Kidney (tissue), 14 donors: ENCODE measurements around the gene RUSC1. TPM values are rescaled to one million over a fixed set of nuclear protein-coding genes. Genes with fewer than 3 reads are reported as not detected.

ENCODE experiments used
- DNase-seq, 5 donors: peaks; one replicate each; pipeline ENCODE4 v3.0.0-alpha.2; 2013 to 2020
- FAIRE-seq: peaks from 2 replicates; lab custom pipeline; 2012; peaks lifted over from hg19 to GRCh38; lab: Jason Lieb, UNC
- H3K27ac ChIP-seq, 2 donors: one replicate each; pipeline ENCODE4 v1.7.0; 2013; ENCODE audit warnings: low read depth in 2 of 2, low read length in 2 of 2, inconsistent platforms in 1 of 2
- H3K27me3 ChIP-seq: one replicate; pipeline ENCODE4 v1.7.1; 2013; ENCODE audit warnings: low read length, inconsistent platforms; ENCODE audit not compliant: control insufficient read depth, insufficient read depth
- H3K36me3 ChIP-seq, 3 donors: one replicate each; pipeline versions ENCODE4 v1.7.0 to v1.7.1; 2013; ENCODE audit warnings: low read length in 3 of 3, control low read depth in 1 of 3, inconsistent platforms in 1 of 3; ENCODE audit not compliant: insufficient read depth in 3 of 3, control insufficient read depth in 2 of 3
- H3K4me1 ChIP-seq, 3 donors: one replicate each; pipeline versions ENCODE4 v1.7.0 to v1.7.1; 2013; ENCODE audit warnings: low read length in 3 of 3, inconsistent platforms in 1 of 3, low read depth in 1 of 3; ENCODE audit not compliant: control insufficient read depth in 2 of 3, insufficient read depth in 2 of 3
- H3K4me3 ChIP-seq, 3 donors: one replicate each; pipeline versions ENCODE4 v1.7.0 to v1.8.1; 2013; ENCODE audit warnings: low read length in 3 of 3, control low read depth in 1 of 3, inconsistent platforms in 1 of 3
- H3K9ac ChIP-seq, 3 donors: one replicate each; pipeline versions ENCODE4 v1.7.0 to v1.7.1; 2013; ENCODE audit warnings: low read length in 3 of 3, control low read depth in 1 of 3, inconsistent platforms in 1 of 3
- H3K9me3 ChIP-seq, 3 donors: one replicate each; pipeline versions ENCODE4 v1.7.0 to v1.7.1; 2013; ENCODE audit warnings: low read length in 3 of 3, control low read depth in 1 of 3, inconsistent platforms in 1 of 3; ENCODE audit not compliant: control insufficient read depth in 2 of 3, insufficient read depth in 1 of 3
- CTCF ChIP-seq: IDR thresholded peaks from 3 replicates; pipeline ENCODE4 v1.5.1; 2012; ENCODE audit warnings: mild to moderate bottlenecking, moderate library complexity, borderline replicate concordance; ENCODE audit not compliant: insufficient read depth; ENCODE audit errors: extremely low read depth
- intact Hi-C: fragments of 100-400 bp; cut with DNase I; formaldehyde crosslinking; loops from one replicate; pipeline ENCODE4 v1.11.1; 2022
- polyA plus RNA-seq: library from polyadenylated mRNA; stranded (reverse); fragments of 350-450 nt; fragmentation: Illumina TruSeq; extraction: RNeasy Lipid Tissue Mini Kit (QIAGEN cat#74804); gene quantifications from one replicate; pipeline ENCODE4 v1.2.3, GENCODE V29; 2014; ENCODE audit warnings: low read depth, low replicate concordance; ENCODE audit not compliant: insufficient read depth
- total RNA-seq: library from RNA; stranded (reverse); fragmentation: NEBNext Ultra II Directional; extraction: Animal tissue kit (Norgen Biotek cat#: 25700); gene quantifications from one replicate; pipeline ENCODE4 v1.2.1, GENCODE V29; 2021
- donor health status: control.
- donor health status: control.
- donor health status: control.
- donor health status: control.
- donor health status: control.
- donor health status: DM: yes; HTN: yes; CAD: no.
- donor health status: Normal renal cell carcinoma (clear cell type).

Gene RUSC1
- total and polyA plus RNA-seq, 2 donors from 2014 or later, result 29.7 to 32.7 TPM

DNA sequence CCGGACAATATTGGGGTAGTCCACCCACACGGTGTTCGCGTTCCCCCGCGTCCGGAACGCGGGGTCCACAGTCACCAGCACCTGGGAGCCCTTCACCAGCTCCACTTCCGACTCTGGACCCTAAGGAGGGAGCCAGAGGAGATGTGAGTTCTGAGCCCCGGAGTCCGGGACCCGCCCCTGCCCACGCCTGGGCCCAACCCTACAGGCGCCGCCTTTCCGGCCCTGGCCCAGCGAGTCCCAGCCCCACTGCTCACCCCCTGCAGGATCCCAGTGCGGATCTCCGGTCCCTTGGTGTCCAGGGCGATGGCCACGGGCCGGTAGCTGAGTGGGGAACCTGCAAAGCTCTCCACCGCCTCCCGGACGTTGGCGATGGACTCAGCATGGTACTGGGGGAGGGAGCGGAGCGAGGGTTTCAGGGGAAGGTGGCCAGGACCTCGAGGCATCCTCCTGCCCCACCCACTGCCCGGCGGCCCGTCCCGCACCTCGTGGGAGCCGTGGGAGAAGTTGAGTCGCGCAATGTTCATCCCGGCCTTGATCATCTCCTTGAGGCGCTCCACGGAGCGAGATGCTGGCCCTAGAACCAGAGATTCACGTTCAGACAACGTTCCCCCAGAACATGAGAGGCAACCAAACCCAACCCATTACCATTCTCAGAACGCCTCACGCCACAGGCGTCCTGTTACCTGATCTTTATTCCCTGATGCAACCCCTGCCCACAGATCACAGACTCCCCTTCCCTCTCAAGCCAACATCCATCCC lies 25.3 kb upstream of the RUSC1 start:
- H3K27ac ChIP-seq, result no peak overlapping the region
- DNase-seq, result no peak
- peaks cover 19% of the 10 kb centered on the region for H3K27me3 ChIP-seq
- no peaks in the 10 kb centered on the region for H3K4me1 ChIP-seq
- no peak overlapping the region for H3K9ac ChIP-seq
- H3K4me3 ChIP-seq, result no peak overlapping the region
- TF ChIP-seq CTCF, result no peak
- no peaks in the 10 kb centered on the region for H3K36me3 ChIP-seq
- no peak for FAIRE-seq
- H3K9me3 ChIP-seq, result no peaks in the 10 kb centered on the region
- intact Hi-C loops, result no loop called here

DNA sequence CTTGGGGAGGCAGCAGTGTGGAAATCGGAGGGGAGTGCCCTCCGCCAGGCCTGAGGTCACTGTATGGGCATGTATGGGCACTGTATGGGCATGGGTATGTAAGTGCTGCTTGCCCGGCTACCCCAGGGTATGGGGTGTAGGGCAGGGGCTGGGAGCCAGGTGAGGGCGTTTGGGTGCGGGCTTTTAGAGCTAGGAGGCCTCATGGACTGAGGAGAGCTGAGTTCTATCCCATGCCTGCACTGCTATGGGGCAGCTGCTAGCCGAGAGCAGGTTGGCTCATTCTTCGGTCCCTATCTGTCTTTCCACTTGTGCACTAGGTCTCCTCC lies 24.8 kb upstream of the RUSC1 start:
- Histone ChIP-seq H3K4me1 (no peaks in the 10 kb centered on the region), H3K36me3 (no peaks in the 10 kb centered on the region), H3K9ac (no peak overlapping the region), H3K27ac (no peak overlapping the region), H3K4me3 (no peak overlapping the region), H3K9me3 (no peaks in the 10 kb centered on the region), H3K27me3 (peaks cover 19% of the 10 kb centered on the region)
- no peak for TF ChIP-seq CTCF
- intact Hi-C loops, result no loop called here
- DNase-seq, result no peak
- no peak for FAIRE-seq

DNA sequence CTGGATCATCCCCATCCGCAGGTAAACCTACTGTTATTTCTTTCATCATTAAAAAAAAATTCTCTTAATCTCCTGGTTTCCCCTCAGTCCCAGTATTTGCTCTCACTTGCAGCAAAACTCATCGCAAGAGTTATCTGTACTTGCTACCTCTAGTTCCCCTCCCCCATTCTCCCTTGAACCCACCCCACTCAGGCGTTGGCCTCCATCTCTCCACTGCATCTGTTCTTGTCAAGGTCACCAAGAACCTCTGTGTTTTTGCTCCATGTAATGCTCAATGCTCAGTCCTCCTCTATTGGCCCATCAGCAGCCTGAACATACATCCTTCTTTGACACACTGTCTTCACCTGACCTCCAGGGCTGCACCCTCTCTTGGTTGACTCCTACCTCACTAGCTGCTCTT lies 24.0 kb upstream of the RUSC1 start:
- intact Hi-C loops, result no loop called here
- DNase-seq (no peak), FAIRE-seq (no peak)
- Histone ChIP-seq H3K27me3 (peaks cover 19% of the 10 kb centered on the region), H3K4me1 (no peaks in the 10 kb centered on the region), H3K4me3 (no peak overlapping the region), H3K9me3 (no peaks in the 10 kb centered on the region), H3K9ac (no peak overlapping the region), H3K36me3 (no peaks in the 10 kb centered on the region), H3K27ac (no peak overlapping the region)
- no peak for TF ChIP-seq CTCF

GRCh38 chr1:155297384-155297783 lies 23.3 kb upstream of the RUSC1 start:
- FAIRE-seq (no peak), DNase-seq (peak in 1 of 5 donors; percentile 8)
- Histone ChIP-seq H3K9ac (no peak overlapping the region), H3K4me1 (no peaks in the 10 kb centered on the region), H3K36me3 (no peaks in the 10 kb centered on the region), H3K9me3 (no peaks in the 10 kb centered on the region), H3K27me3 (peaks cover 19% of the 10 kb centered on the region), H3K27ac (no peak overlapping the region), H3K4me3 (no peak overlapping the region)
- intact Hi-C loops, result no loop called here
- TF ChIP-seq CTCF, result no peak
